ENCODE measurements around the gene KLHL22. TPM values are rescaled to one million over a fixed set of nuclear protein-coding genes. Genes with fewer than 3 reads are reported as not detected.
A peak's percentile ranks its signal among the peaks of the same experiment; 100 is the strongest.
"Not testable (repeated sequence)": the region's sequence is repeated elsewhere in the genome, so short reads cannot be mapped to it uniquely, and the experiment has no call there.

KLHL22 gene
- total RNA-seq, 1 donor from 2014 or later = 16.1 TPM

DNA sequence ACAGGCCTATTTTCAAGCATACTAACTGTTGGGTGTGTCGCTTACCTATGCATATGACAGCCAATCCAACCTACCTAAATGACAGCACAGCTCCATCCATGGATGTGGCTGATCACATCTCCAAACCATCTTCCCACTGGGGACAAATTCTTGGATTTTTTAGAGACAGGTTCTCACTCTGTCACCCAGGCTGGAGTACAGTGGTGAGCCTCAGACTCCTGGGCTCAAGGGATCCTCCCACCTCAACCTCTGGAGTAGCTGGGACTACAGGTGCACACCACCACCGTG, 76.0 kb downstream of the KLHL22 start:
- intact Hi-C loops (cut with micrococcal nuclease) = loop anchor here (5.0 kb wide), 1 partner anchor 38 kb away; no protein-coding TSS in a partner anchor
- Histone ChIP-seq H3K36me3 (no peaks in the 10 kb centered on the region), H3K9me3 (replicated peaks) (no peaks in the 10 kb centered on the region), H3K27me3 (ENCODE audit: low read depth) (no peaks in the 10 kb centered on the region), H3K4me1 (peaks cover 26% of the 10 kb centered on the region), H3K27ac (replicated peaks) (no peak overlapping the region), H3K4me3 (no peak overlapping the region)
- no peak for DNase-seq
- no peak for TF ChIP-seq CTCF (IDR thresholded peaks at IDR 0.05; ENCODE audit: borderline replicate concordance)

GRCh38 chr22:20418211-20418788, 77.3 kb downstream of the KLHL22 start:
- H3K4me3 ChIP-seq = peak overlapping the region; percentile 60

GRCh38 chr22:20415699-20416098, 79.9 kb downstream of the KLHL22 start:
- H3K36me3 ChIP-seq; DNase-seq; H3K27ac ChIP-seq (replicated peaks); H3K4me1 ChIP-seq; H3K9me3 ChIP-seq (replicated peaks); H3K4me3 ChIP-seq; H3K27me3 ChIP-seq (ENCODE audit: low read depth): not testable (repeated sequence)
- intact Hi-C loops (cut with micrococcal nuclease) = loop anchor here (5.0 kb wide), 1 partner anchor 42 kb away; no protein-coding TSS in a partner anchor

More at GRCh38 chr22:20418211-20418788, 77.3 kb downstream of the KLHL22 start:
- H3K4me1 ChIP-seq = peaks cover 13% of the 10 kb centered on the region
- H3K9me3 ChIP-seq (replicated peaks) = no peaks in the 10 kb centered on the region
- TF ChIP-seq CTCF (IDR thresholded peaks at IDR 0.05; ENCODE audit: borderline replicate concordance) = peak; percentile 91
- peak; percentile 84 for DNase-seq
- H3K27me3 ChIP-seq (ENCODE audit: low read depth) = no peaks in the 10 kb centered on the region
- peak overlapping the region; percentile 55 for H3K27ac ChIP-seq (replicated peaks)
- intact Hi-C loops (cut with micrococcal nuclease) = loop anchor here (5.0 kb wide), 1 partner anchor 39 kb away; no protein-coding TSS in a partner anchor
- no peaks in the 10 kb centered on the region for H3K36me3 ChIP-seq

DNA sequence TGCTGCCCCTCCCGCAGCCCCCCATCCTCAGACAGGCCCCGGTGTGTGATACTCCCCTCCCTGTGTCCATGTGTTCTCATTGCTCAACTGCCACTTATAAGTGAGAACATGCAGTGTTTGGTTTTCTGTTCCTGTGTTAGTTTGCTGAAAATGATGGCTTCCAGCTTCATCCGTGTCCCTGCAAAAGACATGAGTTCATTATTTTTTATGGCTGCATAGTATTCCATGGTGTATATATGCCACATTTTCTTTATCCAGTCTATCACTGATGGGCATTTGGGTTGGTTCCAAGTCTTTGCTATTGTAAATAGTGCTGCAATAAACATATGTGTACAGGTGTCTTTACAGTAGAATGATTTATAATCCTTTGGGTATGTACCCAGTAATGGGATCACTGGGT, 80.4 kb downstream of the KLHL22 start:
- intact Hi-C loops (cut with micrococcal nuclease) = loop anchor here (5.0 kb wide), 1 partner anchor 42 kb away; no protein-coding TSS in a partner anchor
- not testable (repeated sequence) for H3K27me3 ChIP-seq (ENCODE audit: low read depth); H3K27ac ChIP-seq (replicated peaks); H3K4me3 ChIP-seq; H3K4me1 ChIP-seq; H3K36me3 ChIP-seq; DNase-seq; H3K9me3 ChIP-seq (replicated peaks)

GRCh38 chr22:20414450-20414849, 81.1 kb downstream of the KLHL22 start:
- Histone ChIP-seq H3K4me1 (peaks cover 4% of the 10 kb centered on the region), H3K36me3 (no peaks in the 10 kb centered on the region), H3K4me3 (no peak overlapping the region), H3K27me3 (ENCODE audit: low read depth) (no peaks in the 10 kb centered on the region), H3K27ac (replicated peaks) (no peak overlapping the region), H3K9me3 (replicated peaks) (no peaks in the 10 kb centered on the region)
- intact Hi-C loops (cut with micrococcal nuclease) = no loop called here
- no peak for DNase-seq
- no peak for TF ChIP-seq CTCF (IDR thresholded peaks at IDR 0.05; ENCODE audit: borderline replicate concordance)

- intact Hi-C loops (cut with micrococcal nuclease) = no loop called here
- H3K36me3 ChIP-seq = no peaks in the 10 kb centered on the region
- no peak for TF ChIP-seq CTCF (IDR thresholded peaks at IDR 0.05; ENCODE audit: borderline replicate concordance)
These were observed 81.5 kb downstream of the KLHL22 start for GRCh38 chr22:20414059-20414440.

More at GRCh38 chr22:20414059-20414440, 81.5 kb downstream of the KLHL22 start:
- no peaks in the 10 kb centered on the region for H3K9me3 ChIP-seq (replicated peaks)
- H3K4me1 ChIP-seq = peaks cover 4% of the 10 kb centered on the region
- H3K4me3 ChIP-seq = no peak overlapping the region
- no peaks in the 10 kb centered on the region for H3K27me3 ChIP-seq (ENCODE audit: low read depth)
- H3K27ac ChIP-seq (replicated peaks) = no peak overlapping the region
- no peak for DNase-seq

Measured in left ventricle myocardium inferior (tissue), 1 donor.